HEK293 (cell line): ENCODE data around the gene LDHAL6B.

Experiments
- KLF7 ChIP-seq: fragments of 450-650 bp; formaldehyde crosslinking; IDR thresholded peaks from 2 replicates; pipeline ENCODE4 v1.5.1; 2016; ENCODE audit warnings: missing biosample characterization, missing genetic modification characterization, borderline replicate concordance
- MYNN ChIP-seq: fragments of 450-650 bp; formaldehyde crosslinking; IDR thresholded peaks from 2 replicates; pipeline ENCODE4 v1.5.1; 2016; ENCODE audit warnings: missing biosample characterization, missing genetic modification characterization, borderline replicate concordance
- PRDM1 ChIP-seq: fragments of 450-650 bp; formaldehyde crosslinking; IDR thresholded peaks from 2 replicates; pipeline ENCODE4; 2016; ENCODE audit warnings: missing biosample characterization, missing genetic modification characterization
- SCRT1 ChIP-seq: fragments of 450-650 bp; formaldehyde crosslinking; IDR thresholded peaks from 2 replicates; pipeline ENCODE4 v1.5.1; 2016; ENCODE audit warnings: missing biosample characterization, missing genetic modification characterization, borderline replicate concordance
- ZBTB1 ChIP-seq: fragments of 450-650 bp; formaldehyde crosslinking; IDR thresholded peaks from 2 replicates; pipeline ENCODE4 v1.5.1; 2016; ENCODE audit warnings: missing biosample characterization, missing genetic modification characterization
- ZBTB7A ChIP-seq: fragments of 450-650 bp; formaldehyde crosslinking; IDR thresholded peaks from 2 replicates; pipeline ENCODE4 v1.5.1; 2016; ENCODE audit warnings: low read depth, missing biosample characterization, missing genetic modification characterization
- ZNF114 ChIP-seq: fragments of 450-650 bp; formaldehyde crosslinking; IDR thresholded peaks from 2 replicates; pipeline ENCODE4 v1.5.0; 2017; ENCODE audit warnings: missing biosample characterization, missing genetic modification characterization
- ZNF140 ChIP-seq: fragments of 450-650 bp; formaldehyde crosslinking; IDR thresholded peaks from 2 replicates; pipeline ENCODE4 v1.5.1; 2016; ENCODE audit warnings: missing biosample characterization, missing genetic modification characterization
- ZNF146 ChIP-seq: fragments of 450-650 bp; formaldehyde crosslinking; IDR thresholded peaks from 2 replicates; pipeline ENCODE4 v1.5.1; 2016; ENCODE audit warnings: missing biosample characterization, missing genetic modification characterization
- ZNF16 ChIP-seq: fragments of 450-650 bp; formaldehyde crosslinking; IDR thresholded peaks from 2 replicates; pipeline ENCODE4 v1.5.1; 2016; ENCODE audit warnings: low read depth, missing biosample characterization, missing genetic modification characterization
- ZNF274 ChIP-seq, 2 experiments: fragments of 200-500 bp in 1 of 2; fragments of 450-650 bp in 1 of 2; sonication (Bioruptor generic) in 1 of 2; formaldehyde crosslinking in 1 of 2; IDR thresholded peaks; 2 replicates each; pipeline versions ENCODE4 v1.5.1 to v1.6.1; 2014 to 2016; ENCODE audit warnings: borderline replicate concordance in 1 of 2, inconsistent platforms in 1 of 2, low read length in 1 of 2, missing biosample characterization in 1 of 2, missing genetic modification characterization in 1 of 2
- ZNF366 ChIP-seq: fragments of 450-650 bp; formaldehyde crosslinking; conservative IDR thresholded peaks from 2 replicates; pipeline ENCODE4 v1.5.1; 2016; ENCODE audit warnings: missing biosample characterization, missing genetic modification characterization
- ZNF473 ChIP-seq: fragments of 450-650 bp; formaldehyde crosslinking; IDR thresholded peaks from 2 replicates; pipeline ENCODE4 v1.5.1; 2017; ENCODE audit warnings: missing biosample characterization, missing genetic modification characterization
- ZNF514 ChIP-seq: fragments of 450-650 bp; formaldehyde crosslinking; IDR thresholded peaks from 2 replicates; pipeline ENCODE4 v1.5.1; 2016; ENCODE audit warnings: missing biosample characterization, missing genetic modification characterization
- ZNF560 ChIP-seq: fragments of 450-650 bp; formaldehyde crosslinking; IDR thresholded peaks from 2 replicates; pipeline ENCODE4 v1.5.1; 2017; ENCODE audit warnings: missing biosample characterization, missing genetic modification characterization, borderline replicate concordance
- ZNF561 ChIP-seq: fragments of 450-650 bp; IDR thresholded peaks from 2 replicates; pipeline ENCODE4 v1.5.1; 2018; ENCODE audit warnings: missing biosample characterization, missing genetic modification characterization, borderline replicate concordance
- ZNF585B ChIP-seq: fragments of 450-650 bp; formaldehyde crosslinking; IDR thresholded peaks from 2 replicates; pipeline ENCODE4 v1.5.1; 2016; ENCODE audit warnings: missing biosample characterization, missing genetic modification characterization
- ZNF600 ChIP-seq: fragments of 450-650 bp; formaldehyde crosslinking; IDR thresholded peaks from 2 replicates; pipeline ENCODE4 v1.5.1; 2016; ENCODE audit warnings: missing biosample characterization, missing genetic modification characterization
- ZNF629 ChIP-seq: fragments of 450-650 bp; formaldehyde crosslinking; IDR thresholded peaks from 2 replicates; pipeline ENCODE4 v1.5.1; 2017; ENCODE audit warnings: missing biosample characterization, missing genetic modification characterization
- ZNF660 ChIP-seq: fragments of 450-650 bp; IDR thresholded peaks from 2 replicates; pipeline ENCODE4 v1.5.1; 2018; ENCODE audit warnings: missing biosample characterization, mild to moderate bottlenecking, missing genetic modification characterization
- ZNF670 ChIP-seq: fragments of 450-650 bp; formaldehyde crosslinking; IDR thresholded peaks from 2 replicates; pipeline ENCODE4 v1.5.1; 2016; ENCODE audit warnings: missing biosample characterization, missing genetic modification characterization, low read depth
- ZNF768 ChIP-seq: fragments of 450-650 bp; formaldehyde crosslinking; IDR thresholded peaks from 2 replicates; pipeline ENCODE4 v1.5.1; 2018; ENCODE audit warnings: missing biosample characterization, mild to moderate bottlenecking, missing genetic modification characterization
- ZNF791 ChIP-seq: fragments of 450-650 bp; formaldehyde crosslinking; IDR thresholded peaks from 2 replicates; pipeline ENCODE4 v1.5.1; 2016; ENCODE audit warnings: missing biosample characterization, missing genetic modification characterization
- ZNF837 ChIP-seq: fragments of 450-650 bp; formaldehyde crosslinking; IDR thresholded peaks from 2 replicates; pipeline ENCODE4 v1.5.1; 2016; ENCODE audit warnings: missing biosample characterization, missing genetic modification characterization
- TF ChIP-seq, protein P1 (sequence below): fragments of 450-650 bp; formaldehyde crosslinking; IDR thresholded peaks from 2 replicates; pipeline ENCODE4 v1.5.1; 2016; ENCODE audit warnings: missing biosample characterization, missing genetic modification characterization, borderline replicate concordance
- TF ChIP-seq, protein P2 (sequence below): fragments of 450-650 bp; formaldehyde crosslinking; IDR thresholded peaks from 2 replicates; pipeline ENCODE4 v1.5.0; 2017; ENCODE audit warnings: missing biosample characterization, missing genetic modification characterization, borderline replicate concordance
- TF ChIP-seq, protein P3 (sequence below): fragments of 450-650 bp; formaldehyde crosslinking; IDR thresholded peaks from 2 replicates; pipeline ENCODE4 v1.5.1; 2017; ENCODE audit warnings: missing biosample characterization, missing genetic modification characterization
- TF ChIP-seq, protein P4 (sequence below): fragments of 450-650 bp; formaldehyde crosslinking; IDR thresholded peaks from 2 replicates; pipeline ENCODE4 v1.5.1; 2016; ENCODE audit warnings: missing biosample characterization, missing genetic modification characterization
- TF ChIP-seq, protein P5 (sequence below): IDR thresholded peaks from 2 replicates; pipeline ENCODE4 v1.6.1; 2011; ENCODE audit warnings: mild to moderate bottlenecking, low read depth, low read length, borderline replicate concordance
- TF ChIP-seq, protein P6 (sequence below): fragments of 450-650 bp; formaldehyde crosslinking; IDR thresholded peaks from 2 replicates; pipeline ENCODE4 v1.5.1; 2016; ENCODE audit warnings: missing biosample characterization, missing genetic modification characterization

The LDHAL6B gene

DNA sequence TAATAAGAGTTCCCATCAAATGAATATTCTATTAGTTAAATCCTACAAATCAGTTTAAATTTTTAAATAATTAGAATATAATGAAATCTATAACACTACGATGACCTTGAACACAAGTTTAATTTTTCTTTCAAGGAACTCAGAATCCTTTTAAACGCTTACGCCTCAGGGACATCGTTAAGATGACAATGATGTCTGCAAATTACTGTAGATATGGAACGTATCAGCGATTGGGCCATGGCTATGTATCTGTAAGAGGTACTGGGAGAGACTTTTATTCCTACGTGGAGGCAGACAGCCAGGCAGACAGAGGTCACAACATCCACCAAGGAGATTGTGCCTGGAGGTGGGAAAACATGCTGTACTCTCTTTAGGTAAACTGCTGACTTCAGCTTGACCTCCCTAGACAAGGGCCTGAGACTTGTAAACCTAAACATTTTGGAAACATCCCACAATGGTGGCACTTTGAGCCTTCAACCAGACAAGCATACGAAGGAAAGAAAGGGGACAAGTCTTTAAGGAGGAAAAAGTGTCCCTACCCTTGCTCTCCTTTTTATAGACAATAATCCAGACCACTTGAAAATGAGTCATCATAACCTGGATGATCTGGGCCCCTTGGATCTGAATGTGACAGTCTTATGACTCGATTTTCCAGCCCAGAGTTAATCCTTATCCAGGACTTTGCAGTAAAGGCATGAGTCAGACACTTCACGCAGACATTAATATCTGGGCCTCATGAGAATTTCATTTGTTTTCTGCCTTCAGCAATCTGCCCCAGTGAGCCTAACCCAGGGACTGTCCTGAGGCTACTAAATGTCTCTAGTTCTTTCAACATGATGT is 6.8 kb upstream of the LDHAL6B start (continued):
- TF ChIP-seq, protein P1, sequence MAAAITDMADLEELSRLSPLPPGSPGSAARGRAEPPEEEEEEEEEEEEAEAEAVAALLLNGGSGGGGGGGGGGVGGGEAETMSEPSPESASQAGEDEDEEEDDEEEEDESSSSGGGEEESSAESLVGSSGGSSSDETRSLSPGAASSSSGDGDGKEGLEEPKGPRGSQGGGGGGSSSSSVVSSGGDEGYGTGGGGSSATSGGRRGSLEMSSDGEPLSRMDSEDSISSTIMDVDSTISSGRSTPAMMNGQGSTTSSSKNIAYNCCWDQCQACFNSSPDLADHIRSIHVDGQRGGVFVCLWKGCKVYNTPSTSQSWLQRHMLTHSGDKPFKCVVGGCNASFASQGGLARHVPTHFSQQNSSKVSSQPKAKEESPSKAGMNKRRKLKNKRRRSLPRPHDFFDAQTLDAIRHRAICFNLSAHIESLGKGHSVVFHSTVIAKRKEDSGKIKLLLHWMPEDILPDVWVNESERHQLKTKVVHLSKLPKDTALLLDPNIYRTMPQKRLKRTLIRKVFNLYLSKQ (tag by site-specific recombination), result no peak
- peak; percentile 86 for TF ChIP-seq ZNF600
- peak; percentile 50; the same call in 1 of the 2 replicates for TF ChIP-seq PRDM1 (tag by site-specific recombination)
- no peak for TF ChIP-seq ZNF274 (IDR thresholded peaks at IDR 0.05; ENCODE audit: low read length)
- TF ChIP-seq ZNF274 (tag by site-specific recombination; IDR thresholded peaks at IDR 0.05; ENCODE audit: borderline replicate concordance), result no peak
- no peak for TF ChIP-seq SCRT1 (tag by site-specific recombination)
- TF ChIP-seq ZNF16 (tag by site-specific recombination), result no peak
- no peak for TF ChIP-seq ZNF140 (tag by site-specific recombination)
- TF ChIP-seq ZNF660 (tag by site-specific recombination), result peak; percentile 50; the same call in 1 of the 2 replicates
- TF ChIP-seq ZNF114, result no peak
- TF ChIP-seq ZNF560, result no peak
- no peak for TF ChIP-seq ZNF791 (tag by site-specific recombination)
- TF ChIP-seq ZNF514 (tag by site-specific recombination), result no peak
- no peak for TF ChIP-seq ZBTB7A (tag by site-specific recombination)
- peak; percentile 75; the same call in 1 of the 2 replicates for TF ChIP-seq ZNF629
- no peak for TF ChIP-seq ZNF561
- TF ChIP-seq ZNF146 (tag by site-specific recombination), result no peak
- no peak for TF ChIP-seq ZBTB1 (tag by site-specific recombination)
- TF ChIP-seq ZNF473 (tag by site-specific recombination), result no peak
- TF ChIP-seq, protein P2, sequence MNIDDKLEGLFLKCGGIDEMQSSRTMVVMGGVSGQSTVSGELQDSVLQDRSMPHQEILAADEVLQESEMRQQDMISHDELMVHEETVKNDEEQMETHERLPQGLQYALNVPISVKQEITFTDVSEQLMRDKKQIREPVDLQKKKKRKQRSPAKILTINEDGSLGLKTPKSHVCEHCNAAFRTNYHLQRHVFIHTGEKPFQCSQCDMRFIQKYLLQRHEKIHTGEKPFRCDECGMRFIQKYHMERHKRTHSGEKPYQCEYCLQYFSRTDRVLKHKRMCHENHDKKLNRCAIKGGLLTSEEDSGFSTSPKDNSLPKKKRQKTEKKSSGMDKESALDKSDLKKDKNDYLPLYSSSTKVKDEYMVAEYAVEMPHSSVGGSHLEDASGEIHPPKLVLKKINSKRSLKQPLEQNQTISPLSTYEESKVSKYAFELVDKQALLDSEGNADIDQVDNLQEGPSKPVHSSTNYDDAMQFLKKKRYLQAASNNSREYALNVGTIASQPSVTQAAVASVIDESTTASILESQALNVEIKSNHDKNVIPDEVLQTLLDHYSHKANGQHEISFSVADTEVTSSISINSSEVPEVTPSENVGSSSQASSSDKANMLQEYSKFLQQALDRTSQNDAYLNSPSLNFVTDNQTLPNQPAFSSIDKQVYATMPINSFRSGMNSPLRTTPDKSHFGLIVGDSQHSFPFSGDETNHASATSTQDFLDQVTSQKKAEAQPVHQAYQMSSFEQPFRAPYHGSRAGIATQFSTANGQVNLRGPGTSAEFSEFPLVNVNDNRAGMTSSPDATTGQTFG (tag by site-specific recombination), result no peak
- TF ChIP-seq KLF7 (tag by site-specific recombination), result no peak
- TF ChIP-seq, protein P3, sequence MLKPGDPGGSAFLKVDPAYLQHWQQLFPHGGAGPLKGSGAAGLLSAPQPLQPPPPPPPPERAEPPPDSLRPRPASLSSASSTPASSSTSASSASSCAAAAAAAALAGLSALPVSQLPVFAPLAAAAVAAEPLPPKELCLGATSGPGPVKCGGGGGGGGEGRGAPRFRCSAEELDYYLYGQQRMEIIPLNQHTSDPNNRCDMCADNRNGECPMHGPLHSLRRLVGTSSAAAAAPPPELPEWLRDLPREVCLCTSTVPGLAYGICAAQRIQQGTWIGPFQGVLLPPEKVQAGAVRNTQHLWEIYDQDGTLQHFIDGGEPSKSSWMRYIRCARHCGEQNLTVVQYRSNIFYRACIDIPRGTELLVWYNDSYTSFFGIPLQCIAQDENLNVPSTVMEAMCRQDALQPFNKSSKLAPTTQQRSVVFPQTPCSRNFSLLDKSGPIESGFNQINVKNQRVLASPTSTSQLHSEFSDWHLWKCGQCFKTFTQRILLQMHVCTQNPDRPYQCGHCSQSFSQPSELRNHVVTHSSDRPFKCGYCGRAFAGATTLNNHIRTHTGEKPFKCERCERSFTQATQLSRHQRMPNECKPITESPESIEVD, result peak; percentile 70
- peak; percentile 85 for TF ChIP-seq ZNF366 (tag by site-specific recombination)
- TF ChIP-seq, protein P4, sequence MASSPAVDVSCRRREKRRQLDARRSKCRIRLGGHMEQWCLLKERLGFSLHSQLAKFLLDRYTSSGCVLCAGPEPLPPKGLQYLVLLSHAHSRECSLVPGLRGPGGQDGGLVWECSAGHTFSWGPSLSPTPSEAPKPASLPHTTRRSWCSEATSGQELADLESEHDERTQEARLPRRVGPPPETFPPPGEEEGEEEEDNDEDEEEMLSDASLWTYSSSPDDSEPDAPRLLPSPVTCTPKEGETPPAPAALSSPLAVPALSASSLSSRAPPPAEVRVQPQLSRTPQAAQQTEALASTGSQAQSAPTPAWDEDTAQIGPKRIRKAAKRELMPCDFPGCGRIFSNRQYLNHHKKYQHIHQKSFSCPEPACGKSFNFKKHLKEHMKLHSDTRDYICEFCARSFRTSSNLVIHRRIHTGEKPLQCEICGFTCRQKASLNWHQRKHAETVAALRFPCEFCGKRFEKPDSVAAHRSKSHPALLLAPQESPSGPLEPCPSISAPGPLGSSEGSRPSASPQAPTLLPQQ, result peak; percentile 69
- TF ChIP-seq, protein P5, sequence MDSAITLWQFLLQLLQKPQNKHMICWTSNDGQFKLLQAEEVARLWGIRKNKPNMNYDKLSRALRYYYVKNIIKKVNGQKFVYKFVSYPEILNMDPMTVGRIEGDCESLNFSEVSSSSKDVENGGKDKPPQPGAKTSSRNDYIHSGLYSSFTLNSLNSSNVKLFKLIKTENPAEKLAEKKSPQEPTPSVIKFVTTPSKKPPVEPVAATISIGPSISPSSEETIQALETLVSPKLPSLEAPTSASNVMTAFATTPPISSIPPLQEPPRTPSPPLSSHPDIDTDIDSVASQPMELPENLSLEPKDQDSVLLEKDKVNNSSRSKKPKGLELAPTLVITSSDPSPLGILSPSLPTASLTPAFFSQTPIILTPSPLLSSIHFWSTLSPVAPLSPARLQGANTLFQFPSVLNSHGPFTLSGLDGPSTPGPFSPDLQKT, result no peak
- TF ChIP-seq ZNF768 (tag by site-specific recombination), result no peak
- TF ChIP-seq ZNF670 (tag by site-specific recombination), result no peak
- peak; percentile 55; the same call in 1 of the 2 replicates for TF ChIP-seq MYNN (tag by site-specific recombination)
- TF ChIP-seq ZNF585B (tag by site-specific recombination), result no peak
- TF ChIP-seq, protein P6, sequence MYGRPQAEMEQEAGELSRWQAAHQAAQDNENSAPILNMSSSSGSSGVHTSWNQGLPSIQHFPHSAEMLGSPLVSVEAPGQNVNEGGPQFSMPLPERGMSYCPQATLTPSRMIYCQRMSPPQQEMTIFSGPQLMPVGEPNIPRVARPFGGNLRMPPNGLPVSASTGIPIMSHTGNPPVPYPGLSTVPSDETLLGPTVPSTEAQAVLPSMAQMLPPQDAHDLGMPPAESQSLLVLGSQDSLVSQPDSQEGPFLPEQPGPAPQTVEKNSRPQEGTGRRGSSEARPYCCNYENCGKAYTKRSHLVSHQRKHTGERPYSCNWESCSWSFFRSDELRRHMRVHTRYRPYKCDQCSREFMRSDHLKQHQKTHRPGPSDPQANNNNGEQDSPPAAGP (tag by site-specific recombination), result no peak
- TF ChIP-seq ZNF837 (tag by site-specific recombination), result no peak
